HAP-1 (cell line): Measurements from ENCODE around the gene ANKRD11.
"Not testable (repeated sequence)": the region's sequence is repeated elsewhere in the genome, so short reads cannot be mapped to it uniquely, and the experiment has no call there.

ENCODE experiments used
- DNase-seq, 2 experiments: peaks; one replicate each; pipeline ENCODE4 v3.0.0-alpha.2; 2016 to 2020; ENCODE audit warnings: low spot score in 2 of 2
- H3K27me3 ChIP-seq: fragments of 250-450 bp; sonication (Bioruptor Pico); 2 replicates; pipeline ENCODE4 v1.5.1; 2020; ENCODE audit warnings: low read depth, mild to moderate bottlenecking, moderate library complexity
- H3K36me3 ChIP-seq: fragments of 250-450 bp; sonication (Bioruptor Pico); replicated peaks from 2 replicates; pipeline ENCODE4 v1.5.1; 2020; ENCODE audit warnings: mild to moderate bottlenecking
- H3K4me1 ChIP-seq: fragments of 250-450 bp; sonication (Bioruptor Pico); 2 replicates; pipeline ENCODE4 v1.5.1; 2020; ENCODE audit warnings: mild to moderate bottlenecking
- H3K4me3 ChIP-seq: fragments of 250-450 bp; sonication (Bioruptor Pico); 2 replicates; pipeline ENCODE4 v1.5.1; 2020; ENCODE audit warnings: mild to moderate bottlenecking, moderate library complexity
- H3K9me3 ChIP-seq: fragments of 250-450 bp; sonication (Bioruptor Pico); 2 replicates; pipeline ENCODE4 v1.5.1; 2020; ENCODE audit warnings: mild to moderate bottlenecking, moderate library complexity
- in situ Hi-C: fragments of 300-500 bp; cut with MboI; formaldehyde crosslinking; loops from 3 replicates; pipeline ENCODE4 v1.14.3; 2020; ENCODE audit warnings: low sequenced_read_pairs, inconsistent platforms, mixed read lengths

ANKRD11 gene

DNA sequence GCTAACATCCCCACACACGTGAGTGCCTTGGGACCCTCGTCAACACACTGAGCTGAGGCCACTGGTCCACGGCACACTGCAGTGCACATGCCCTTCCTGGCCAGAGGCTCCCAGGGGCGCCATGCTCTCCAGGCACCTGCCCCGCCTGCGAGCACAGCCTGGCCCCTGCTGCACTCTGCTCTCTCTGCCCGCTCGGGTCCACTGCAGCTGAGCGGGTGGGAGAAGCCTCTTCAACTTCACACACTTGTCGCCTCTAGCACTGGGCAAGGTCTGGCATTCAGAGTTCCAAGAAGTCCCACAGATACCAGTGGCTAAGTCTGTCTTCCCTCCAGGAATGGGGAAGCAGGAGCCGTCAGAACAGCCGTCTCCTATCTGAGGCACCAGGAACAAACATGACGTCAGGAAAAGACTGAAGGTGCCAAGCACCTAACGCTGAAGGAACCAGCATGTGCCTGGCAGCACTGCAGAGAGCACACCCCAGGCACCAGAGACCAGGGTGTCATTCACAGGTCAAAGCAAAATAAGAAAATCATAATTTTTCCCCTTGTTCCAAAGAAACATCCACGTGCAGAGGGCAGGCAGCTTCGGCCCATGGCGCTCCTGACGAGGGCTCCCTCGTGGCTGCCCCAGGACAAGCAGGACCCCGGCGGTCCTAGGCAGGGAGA is 189.9 kb downstream of the ANKRD11 start:
- H3K9me3 ChIP-seq, result no peaks in the 10 kb centered on the region
- H3K27me3 ChIP-seq, result no peaks in the 10 kb centered on the region
- peaks cover 50% of the 10 kb centered on the region for H3K36me3 ChIP-seq
- no peaks in the 10 kb centered on the region for H3K4me1 ChIP-seq
- in situ Hi-C loops, result no loop called here
- no peak overlapping the region for H3K4me3 ChIP-seq
- no peak for DNase-seq

DNA sequence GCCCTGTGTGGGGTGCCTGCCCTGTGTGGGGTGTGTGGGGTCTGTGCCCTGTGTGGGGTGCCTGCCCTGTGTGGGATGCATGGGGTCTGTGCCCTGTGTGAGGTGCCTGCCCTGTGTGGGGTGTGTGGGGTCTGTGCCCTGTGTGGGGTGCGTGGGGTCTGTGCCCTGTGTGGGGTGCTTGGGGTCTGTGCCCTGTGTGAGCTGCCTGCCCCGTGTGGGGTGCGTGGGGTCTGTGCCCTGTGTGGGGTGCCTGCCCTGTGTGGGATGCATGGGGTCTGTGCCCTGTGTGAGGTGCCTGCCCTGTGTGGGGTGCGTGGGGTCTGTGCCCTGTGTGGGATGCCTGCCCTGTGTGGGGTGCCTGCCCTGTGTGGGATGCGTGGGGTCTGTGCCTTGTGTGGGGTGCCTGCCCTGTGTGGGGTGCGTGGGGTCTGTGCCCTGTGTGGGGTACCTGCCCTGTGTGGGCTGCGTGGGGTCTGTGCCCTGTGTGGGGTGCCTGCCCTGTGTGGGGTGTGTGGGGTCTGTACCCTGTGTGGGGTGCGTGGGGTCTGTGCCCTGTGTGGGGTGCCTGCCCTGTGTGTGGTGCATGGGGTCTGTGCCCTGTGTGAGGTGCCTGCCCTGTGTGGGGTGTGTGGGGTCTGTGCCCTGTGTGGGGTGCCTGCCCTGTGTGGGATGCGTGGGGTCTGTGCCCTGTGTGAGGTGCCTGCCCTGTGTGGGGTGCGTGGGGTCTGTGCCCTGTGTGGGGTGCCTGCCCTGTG is 190.8 kb downstream of the ANKRD11 start:
- in situ Hi-C loops, H3K4me1 ChIP-seq, DNase-seq, H3K9me3 ChIP-seq, H3K4me3 ChIP-seq, H3K27me3 ChIP-seq: not testable (repeated sequence)
- H3K36me3 ChIP-seq, result peaks cover 45% of the 10 kb centered on the region

DNA sequence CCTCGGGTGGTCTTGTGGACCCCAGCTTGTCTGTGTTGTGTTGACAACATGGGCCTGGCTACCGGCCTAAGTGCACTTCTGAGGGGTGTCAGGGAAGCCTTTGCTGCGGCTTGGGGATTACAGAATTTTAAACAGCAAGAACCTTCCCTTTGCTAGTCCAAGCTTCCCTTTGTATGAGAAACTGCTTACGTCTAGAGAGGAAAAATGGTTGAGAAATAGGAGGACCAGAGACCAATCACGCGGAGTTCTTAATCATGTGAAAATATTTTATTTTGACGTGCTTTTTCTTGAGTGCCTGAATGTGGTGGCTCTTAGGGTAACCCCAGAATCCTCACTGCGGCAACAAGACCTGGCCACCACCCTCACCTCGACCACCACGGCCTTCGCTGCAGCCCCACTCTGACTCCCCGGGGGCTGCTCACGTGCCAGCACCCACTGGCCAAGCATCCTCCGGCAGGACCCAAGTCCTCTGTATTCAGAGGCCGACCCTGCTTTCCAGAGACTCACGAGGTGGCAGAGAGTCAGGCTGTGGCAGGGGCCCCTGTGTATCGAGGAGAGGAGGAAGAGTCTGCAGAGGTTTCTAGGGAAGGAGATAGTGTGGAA is 191.6 kb downstream of the ANKRD11 start:
- Histone ChIP-seq H3K9me3 (no peaks in the 10 kb centered on the region), H3K4me3 (no peak overlapping the region), H3K27me3 (no peaks in the 10 kb centered on the region), H3K36me3 (peaks cover 36% of the 10 kb centered on the region), H3K4me1 (no peaks in the 10 kb centered on the region)
- in situ Hi-C loops, result no loop called here
- no peak for DNase-seq

DNA sequence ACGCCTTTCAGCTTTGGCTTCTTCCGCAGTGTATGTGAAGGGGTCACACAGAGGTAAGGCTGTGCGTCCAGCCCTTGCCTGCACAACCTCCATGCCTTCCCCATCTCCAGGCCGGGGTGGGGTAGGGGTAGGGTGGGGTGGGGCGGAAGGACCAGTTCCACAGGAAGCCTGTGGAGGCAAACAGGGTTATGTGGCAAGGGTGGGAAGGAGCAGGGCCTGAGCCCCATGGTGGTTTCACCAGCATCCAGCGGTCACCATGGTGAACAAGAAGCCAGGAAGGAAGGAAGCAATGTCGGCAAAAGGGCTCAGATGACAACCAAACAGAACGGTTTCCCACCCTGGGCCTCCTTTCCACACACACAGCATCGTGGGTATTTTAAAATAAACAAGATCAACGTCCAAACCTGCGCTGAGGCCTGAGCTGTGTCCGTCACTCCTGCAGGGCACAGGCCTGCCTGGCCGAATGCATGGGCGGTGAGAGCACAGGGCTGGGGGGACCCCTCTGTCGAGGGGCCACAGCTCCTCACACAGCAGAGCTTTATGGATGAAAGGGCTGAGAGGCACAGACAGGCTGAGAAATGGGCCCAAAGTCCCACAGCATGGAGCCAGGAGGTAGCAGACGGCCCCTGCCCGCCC is 192.3 kb downstream of the ANKRD11 start:
- DNase-seq, result no peak
- Histone ChIP-seq H3K36me3 (peaks cover 29% of the 10 kb centered on the region), H3K9me3 (no peaks in the 10 kb centered on the region), H3K4me1 (no peaks in the 10 kb centered on the region), H3K27me3 (no peaks in the 10 kb centered on the region), H3K4me3 (no peak overlapping the region)
- in situ Hi-C loops, result no loop called here

DNA sequence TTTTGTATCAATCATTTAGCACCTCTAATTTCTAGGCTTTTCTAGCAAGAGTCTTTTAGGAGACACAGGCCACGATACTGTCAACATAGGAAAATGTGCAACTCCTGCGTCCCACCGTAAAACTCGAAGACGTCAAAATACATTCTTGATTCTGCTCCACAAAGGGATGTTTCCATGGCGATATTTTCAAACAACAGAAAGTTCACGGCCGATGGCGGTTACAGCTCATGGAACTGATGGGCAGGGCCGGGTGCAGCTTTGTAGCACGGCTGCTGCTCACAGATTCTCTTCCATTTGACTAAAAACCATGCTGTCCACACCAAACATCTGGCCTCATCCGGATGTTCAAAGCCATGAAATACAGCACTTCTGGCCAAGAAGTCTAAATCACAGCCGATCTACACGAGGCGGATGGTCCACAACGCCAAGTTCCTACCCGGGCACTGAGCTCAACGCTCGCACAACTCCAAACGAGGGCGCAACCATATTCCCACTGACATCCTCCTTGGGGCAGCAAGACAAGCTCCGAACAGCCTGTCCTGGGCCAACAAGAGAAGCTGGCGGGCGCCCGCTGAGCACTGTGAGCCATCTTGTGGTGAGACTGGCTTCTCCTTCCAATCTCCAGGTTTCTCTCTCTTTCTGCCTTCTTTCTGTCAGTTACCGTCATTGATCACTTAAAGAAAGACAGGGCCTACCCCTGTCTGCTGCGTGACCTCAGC is 193.0 kb downstream of the ANKRD11 start:
- in situ Hi-C loops, result no loop called here
- H3K36me3 ChIP-seq, result peaks cover 23% of the 10 kb centered on the region
- H3K27me3 ChIP-seq, result no peaks in the 10 kb centered on the region
- H3K9me3 ChIP-seq, result no peaks in the 10 kb centered on the region
- no peaks in the 10 kb centered on the region for H3K4me1 ChIP-seq
- H3K4me3 ChIP-seq, result no peak overlapping the region
- DNase-seq, result no peak

DNA sequence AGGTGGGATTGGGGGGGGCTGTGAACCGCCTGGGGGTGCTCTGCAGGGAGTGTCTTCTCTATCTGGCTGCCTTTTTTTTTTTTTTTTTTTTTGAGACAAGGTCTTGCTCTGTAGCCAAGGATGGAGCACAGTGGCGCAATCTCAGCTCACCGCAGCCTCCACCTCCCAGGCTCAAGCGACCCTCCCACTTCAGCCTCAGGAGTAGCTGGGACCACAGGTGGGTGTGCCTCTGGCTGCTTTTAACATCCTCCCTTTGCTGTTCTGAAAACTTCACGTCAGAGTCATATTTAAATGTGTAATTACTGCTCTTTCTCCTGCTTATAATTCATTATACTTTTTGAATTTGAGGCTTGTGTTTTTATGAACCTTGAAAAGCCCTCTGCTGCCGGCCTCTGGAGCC is 194.4 kb downstream of the ANKRD11 start:
- no peak for DNase-seq
- in situ Hi-C loops, result no loop called here
- H3K4me1 ChIP-seq, result no peaks in the 10 kb centered on the region

DNA sequence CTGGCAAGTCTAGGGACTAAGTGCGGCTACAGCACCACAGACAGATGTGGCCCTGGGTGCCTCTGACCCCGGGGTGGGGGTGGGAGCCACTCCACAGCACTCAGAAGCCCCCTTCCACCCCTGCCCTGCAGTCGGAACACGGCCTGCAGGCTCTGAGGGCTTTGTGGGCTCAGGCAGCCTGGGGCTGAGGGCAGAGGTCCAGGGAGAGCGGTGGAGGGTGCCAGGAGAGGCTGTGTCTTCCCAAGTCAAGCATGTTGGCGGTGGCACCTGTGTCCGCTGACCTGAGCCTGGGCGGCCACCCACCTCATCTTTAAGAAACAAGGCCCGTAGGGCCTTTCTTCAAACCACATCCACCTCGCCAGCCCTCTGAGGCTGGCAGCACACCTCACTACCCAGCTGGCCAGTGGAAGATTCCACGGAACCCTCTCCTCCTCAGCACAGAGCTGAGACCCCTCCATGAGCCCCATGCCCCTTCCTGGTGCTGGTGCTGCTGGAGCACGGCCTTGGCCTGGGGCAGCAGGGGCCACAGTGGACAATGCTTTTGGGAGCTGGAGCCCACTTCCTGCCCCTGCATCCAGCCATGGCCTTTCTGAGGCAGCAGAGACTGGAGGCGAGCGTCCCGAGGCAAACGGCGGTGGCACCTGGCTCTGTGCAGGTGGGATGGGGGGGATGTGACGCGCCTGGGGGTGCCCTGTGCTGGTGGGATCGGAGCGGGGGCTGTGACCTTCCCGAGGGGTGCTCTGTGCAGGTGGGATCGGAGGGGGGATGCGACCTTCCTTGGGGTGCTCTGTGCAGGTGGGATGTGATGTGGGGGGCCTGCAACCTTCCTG is 195.1 kb downstream of the ANKRD11 start:
- peaks cover 24% of the 10 kb centered on the region for H3K36me3 ChIP-seq
- no peaks in the 10 kb centered on the region for H3K27me3 ChIP-seq
- no peak overlapping the region for H3K4me3 ChIP-seq
- DNase-seq, result no peak
- no peaks in the 10 kb centered on the region for H3K4me1 ChIP-seq
- in situ Hi-C loops, result no loop called here
- no peaks in the 10 kb centered on the region for H3K9me3 ChIP-seq

More for the DNA sequence above, 194.4 kb downstream of the ANKRD11 start:
- Histone ChIP-seq H3K36me3 (peaks cover 28% of the 10 kb centered on the region), H3K4me3 (no peak overlapping the region), H3K27me3 (no peaks in the 10 kb centered on the region), H3K9me3 (no peaks in the 10 kb centered on the region)

DNA sequence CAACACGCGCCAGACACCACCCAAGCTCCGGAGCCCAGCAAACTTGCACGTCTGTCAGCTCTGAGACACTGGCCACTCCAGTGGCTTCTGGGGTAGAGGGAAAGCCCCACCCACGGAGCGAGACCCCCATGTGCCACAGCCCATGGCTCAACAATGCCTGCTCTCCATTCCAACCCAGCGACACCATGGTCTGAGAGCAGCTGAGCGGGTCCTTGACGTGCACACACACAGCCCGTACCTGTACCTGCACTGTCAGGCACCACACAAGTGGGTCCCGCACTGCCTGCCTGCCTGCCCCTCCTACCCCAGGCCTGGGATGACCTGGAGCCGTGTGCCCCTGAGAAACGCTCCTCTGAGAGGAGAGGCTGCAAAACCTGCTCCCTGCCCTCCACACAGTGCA is 195.9 kb downstream of the ANKRD11 start:
- H3K27me3 ChIP-seq, result no peaks in the 10 kb centered on the region
- no peaks in the 10 kb centered on the region for H3K9me3 ChIP-seq
- peaks cover 23% of the 10 kb centered on the region for H3K36me3 ChIP-seq
- H3K4me1 ChIP-seq, result no peaks in the 10 kb centered on the region
- no peak overlapping the region for H3K4me3 ChIP-seq
- DNase-seq, result no peak
- in situ Hi-C loops, result no loop called here

DNA sequence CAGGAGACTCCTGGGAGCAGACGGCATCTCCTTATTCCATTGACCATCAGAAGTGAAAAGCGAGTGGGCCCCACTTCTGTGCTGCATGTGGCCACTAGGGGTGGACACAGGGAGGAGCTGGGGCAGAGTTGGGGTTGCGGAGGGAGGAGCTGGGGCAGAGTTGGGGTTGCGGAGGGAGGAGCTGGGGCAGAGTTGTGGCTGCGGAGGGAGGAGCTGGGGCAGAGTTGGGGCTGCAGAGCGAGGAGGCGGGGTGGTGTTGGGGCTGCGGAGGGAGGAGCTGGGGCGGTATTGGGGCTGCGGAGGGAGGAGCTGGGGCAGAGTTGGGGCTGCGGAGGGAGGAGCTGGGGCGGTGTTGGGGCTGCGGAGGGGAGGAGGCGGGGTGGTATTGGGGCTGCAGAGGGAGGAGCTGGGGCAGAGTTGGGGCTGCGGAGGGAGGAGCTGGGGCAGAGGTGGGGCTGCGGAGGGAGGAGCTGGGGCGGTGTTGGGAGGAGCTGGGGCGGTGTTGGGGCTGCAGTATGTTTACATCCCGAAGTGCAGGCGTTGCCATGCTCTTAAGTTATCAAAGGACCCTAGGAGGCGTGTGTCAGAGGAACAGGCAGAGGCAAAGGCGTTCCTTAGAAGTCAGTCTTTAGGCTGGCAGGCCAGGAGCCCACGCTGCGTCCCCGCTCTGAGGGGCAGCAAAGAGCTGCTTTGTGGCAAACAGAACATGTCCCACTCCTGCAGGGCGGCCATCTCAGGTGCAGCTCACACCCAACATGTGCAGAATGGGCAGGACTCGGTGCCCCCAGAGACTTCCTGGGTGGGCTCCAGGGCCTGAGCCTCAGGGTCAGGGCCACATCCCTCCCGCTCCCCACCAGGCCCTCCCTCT is 196.9 kb downstream of the ANKRD11 start:
- peaks cover 32% of the 10 kb centered on the region for H3K36me3 ChIP-seq
- in situ Hi-C loops, result no loop called here
- H3K27me3 ChIP-seq, result no peaks in the 10 kb centered on the region
- no peak overlapping the region for H3K4me3 ChIP-seq
- no peaks in the 10 kb centered on the region for H3K4me1 ChIP-seq
- no peaks in the 10 kb centered on the region for H3K9me3 ChIP-seq
- no peak for DNase-seq

DNA sequence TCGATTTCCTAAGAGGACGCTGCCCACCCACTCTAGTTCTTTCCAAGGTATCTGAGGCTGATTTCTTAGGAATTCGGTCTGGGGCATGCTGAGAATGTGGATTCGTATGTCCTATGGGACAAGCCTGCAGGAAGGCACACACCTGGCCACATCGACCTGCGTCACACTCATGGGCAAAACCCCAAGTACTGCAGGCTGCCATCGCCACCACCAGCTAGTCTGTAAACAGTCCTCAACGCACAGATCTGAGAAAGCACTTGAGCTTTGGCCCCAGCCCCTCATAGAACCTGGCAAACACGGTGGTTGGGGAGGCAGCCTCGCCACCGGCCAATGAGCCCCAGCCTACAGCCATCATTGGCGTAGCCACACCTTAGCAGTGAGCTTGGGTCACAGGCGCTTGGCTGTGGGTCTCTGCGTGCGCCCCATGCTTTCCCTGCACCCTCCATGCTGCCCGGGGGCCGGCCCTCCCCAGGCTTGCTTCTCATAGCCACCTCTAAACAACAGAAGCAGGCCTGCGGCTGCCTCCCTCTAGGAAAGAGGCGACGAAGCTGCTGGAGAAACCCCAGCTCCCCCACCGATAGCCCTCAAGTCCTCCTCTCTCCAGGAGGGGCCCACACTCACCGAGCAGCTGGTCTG is 197.8 kb downstream of the ANKRD11 start:
- H3K27me3 ChIP-seq, result no peaks in the 10 kb centered on the region
- H3K4me1 ChIP-seq, result no peaks in the 10 kb centered on the region
- H3K36me3 ChIP-seq, result peaks cover 34% of the 10 kb centered on the region
- no peak overlapping the region for H3K4me3 ChIP-seq
- in situ Hi-C loops, result no loop called here
- DNase-seq, result no peak
- no peaks in the 10 kb centered on the region for H3K9me3 ChIP-seq

DNA sequence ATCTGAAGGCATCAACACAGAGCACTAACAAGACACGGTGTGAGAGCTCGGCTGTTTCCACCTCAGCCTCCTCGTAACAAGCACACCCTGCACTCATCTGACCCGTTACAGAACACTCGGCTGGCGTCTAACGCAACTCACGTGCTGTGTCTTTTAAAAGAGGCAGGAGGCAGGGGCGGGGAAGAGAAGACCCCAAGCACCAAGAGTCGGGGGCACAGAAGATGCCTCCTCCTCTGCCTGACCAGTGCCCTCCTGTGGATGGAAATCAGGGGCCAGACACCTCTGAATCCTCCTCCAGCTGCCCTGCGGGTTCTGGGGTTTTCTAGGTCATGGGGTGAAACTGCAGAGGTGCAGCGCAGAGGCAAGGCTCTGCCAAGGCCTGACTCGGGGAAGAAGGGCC is 198.6 kb downstream of the ANKRD11 start:
- Histone ChIP-seq H3K4me3 (no peak overlapping the region), H3K36me3 (peaks cover 40% of the 10 kb centered on the region), H3K9me3 (no peaks in the 10 kb centered on the region), H3K27me3 (no peaks in the 10 kb centered on the region), H3K4me1 (no peaks in the 10 kb centered on the region)
- in situ Hi-C loops, result no loop called here
- DNase-seq, result no peak

DNA sequence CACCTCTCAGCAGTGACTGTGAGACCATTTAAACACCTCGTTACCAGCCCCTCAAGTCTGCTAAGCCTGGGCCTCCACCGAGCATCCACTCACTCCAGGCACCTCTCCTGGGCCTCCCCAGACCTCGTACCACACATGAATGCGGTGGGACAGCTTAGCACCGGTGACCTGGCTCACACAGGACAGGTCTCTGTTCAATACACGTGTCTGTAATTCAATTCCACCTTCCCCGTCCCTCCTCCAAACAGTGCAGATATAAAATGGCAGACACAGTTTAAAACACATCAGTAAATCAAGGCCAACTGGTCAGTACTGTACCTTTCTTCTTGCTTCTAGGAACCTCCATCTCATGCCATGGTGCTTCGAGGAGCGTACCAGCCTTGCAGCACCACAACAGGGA is 199.0 kb downstream of the ANKRD11 start:
- H3K4me1 ChIP-seq, result no peaks in the 10 kb centered on the region

More for the DNA sequence above, 199.0 kb downstream of the ANKRD11 start:
- H3K9me3 ChIP-seq, result no peaks in the 10 kb centered on the region
- no peak for DNase-seq
- H3K4me3 ChIP-seq, result no peak overlapping the region
- in situ Hi-C loops, result no loop called here
- peaks cover 40% of the 10 kb centered on the region for H3K36me3 ChIP-seq
- H3K27me3 ChIP-seq, result no peaks in the 10 kb centered on the region
